Endothelial cell of umbilical vein (primary cell): ENCODE data around the gene DIAPH2. TPM values are rescaled to one million over a fixed set of nuclear protein-coding genes. Genes with fewer than 3 reads are reported as not detected.

Experiments used
- BruUV-seq: library from RNA; stranded (reverse); fragments of 400-500 nt; replicated peaks from 2 replicates; lab custom pipeline; 2021; lab: Mats Ljungman, UMichigan
- CTCF ChIA-PET: fragments of 300-600, 350-600 bp; sonication (Branson Sonifier 250); formaldehyde crosslinking; loops from one replicate; lab custom pipeline; 2021; ENCODE audit warnings: antibody characterized with exemption, inconsistent platforms; lab: Charles Lee
- POLR2A ChIA-PET: fragments of 300-600, 350-600 bp; sonication (Branson Sonifier 250); formaldehyde crosslinking; loops from one replicate; lab custom pipeline; 2021; ENCODE audit warnings: antibody characterized with exemption, inconsistent platforms; lab: Charles Lee
- DNase-seq: peaks from one replicate; pipeline ENCODE4 v3.0.0-alpha.2; 2011; ENCODE audit warnings: low read depth, low spot score
- FAIRE-seq: peaks from 2 replicates; lab custom pipeline; 2011; peaks lifted over from hg19 to GRCh38; lab: Jason Lieb, UNC
- H2AFZ ChIP-seq: 2 replicates; pipeline ENCODE4 v1.6.0; 2012; ENCODE audit warnings: low read depth, low read length, control low read depth, inconsistent platforms
- H3K27ac ChIP-seq: 2 replicates; pipeline ENCODE4 v1.5.1; 2011; ENCODE audit warnings: low read depth, mild to moderate bottlenecking, control low read depth, low read length, moderate library complexity; ENCODE audit not compliant: insufficient read depth
- H3K27me3 ChIP-seq, 2 experiments: 2 replicates each; pipeline versions ENCODE4 v1.6.0 to v1.6.1; 2011; ENCODE audit warnings: low read length in 2 of 2, mixed read lengths in 1 of 2; ENCODE audit not compliant: control insufficient read depth in 2 of 2, insufficient read depth in 2 of 2
- H3K36me3 ChIP-seq, 2 experiments: 2 replicates in 1 of 2; 3 replicates in 1 of 2; pipeline ENCODE4 v1.5.1; 2011; ENCODE audit warnings: low read length in 2 of 2, mild to moderate bottlenecking in 1 of 2, moderate library complexity in 1 of 2; ENCODE audit not compliant: control insufficient read depth in 2 of 2, insufficient read depth in 2 of 2; ENCODE audit errors: extremely low read depth in 1 of 2
- H3K4me1 ChIP-seq: 3 replicates; pipeline ENCODE4 v1.5.1; 2011; ENCODE audit warnings: mild to moderate bottlenecking, low read length; ENCODE audit not compliant: control insufficient read depth, insufficient read depth; ENCODE audit errors: extremely low read depth
- H3K4me2 ChIP-seq: 2 replicates; pipeline ENCODE4 v1.6.1; 2011; ENCODE audit warnings: low read length, control low read depth, mixed read lengths; ENCODE audit not compliant: insufficient read depth
- H3K4me3 ChIP-seq, 3 experiments: fragments of 200-600 bp in 1 of 3; sonication (generic), shearing (Covaris generic) in 1 of 3; replicated peaks in 1 of 3; 2 replicates each; pipeline ENCODE4 v1.5.1; 2011 to 2016; ENCODE audit warnings: control low read depth in 3 of 3, low read length in 3 of 3, mild to moderate bottlenecking in 2 of 3, inconsistent platforms in 1 of 3, low read depth in 1 of 3, moderate library complexity in 1 of 3; ENCODE audit not compliant: insufficient read depth in 1 of 3
- H3K79me2 ChIP-seq: 2 replicates; pipeline ENCODE4 v1.6.0; 2012; ENCODE audit warnings: low read length, inconsistent platforms; ENCODE audit not compliant: control insufficient read depth, insufficient read depth
- H3K9ac ChIP-seq: replicated peaks from 2 replicates; pipeline ENCODE3; 2011; ENCODE audit warnings: low read length, control low read depth; ENCODE audit not compliant: insufficient read depth; ENCODE audit errors: extremely low read depth
- H3K9me1 ChIP-seq: replicated peaks from 3 replicates; pipeline ENCODE4 v1.6.0; 2011; ENCODE audit warnings: mild to moderate bottlenecking, low read length; ENCODE audit not compliant: control insufficient read depth, insufficient read depth; ENCODE audit errors: extremely low read depth
- H3K9me3 ChIP-seq: replicated peaks from 2 replicates; pipeline ENCODE4 v1.5.1; 2012; ENCODE audit warnings: low read length, inconsistent platforms; ENCODE audit not compliant: control insufficient read depth, insufficient read depth
- H4K20me1 ChIP-seq: replicated peaks from 2 replicates; pipeline ENCODE3; 2011; ENCODE audit warnings: mild to moderate bottlenecking, low read length; ENCODE audit not compliant: control insufficient read depth, insufficient read depth; ENCODE audit errors: extremely low read depth
- CTCF ChIP-seq, 2 donors: IDR thresholded peaks; 1 replicate in 1 of 2; 2 replicates in 1 of 2; pipeline ENCODE4 v1.5.1; 2011; ENCODE audit warnings: low read length in 2 of 2, mild to moderate bottlenecking in 2 of 2, moderate library complexity in 2 of 2, control low read depth in 1 of 2, inconsistent platforms in 1 of 2, low read depth in 1 of 2; ENCODE audit not compliant: insufficient read depth in 1 of 2; ENCODE audit errors: extremely low read depth in 1 of 2
- EZH2 ChIP-seq: IDR thresholded peaks from 2 replicates; pipeline ENCODE4 v1.6.1; 2012; ENCODE audit warnings: borderline replicate concordance, low read depth, mild to moderate bottlenecking, moderate library complexity, low read length, inconsistent platforms; ENCODE audit not compliant: severe bottlenecking
- FOS ChIP-seq: IDR thresholded peaks from 2 replicates; pipeline ENCODE4 v1.6.1; 2011; ENCODE audit warnings: mild to moderate bottlenecking, low read length, moderate library complexity, borderline replicate concordance; ENCODE audit not compliant: insufficient read depth
- GATA2 ChIP-seq: IDR thresholded peaks from 2 replicates; pipeline ENCODE4 v1.7.0; 2011; ENCODE audit warnings: low read depth, mild to moderate bottlenecking, moderate library complexity, mixed read lengths, low read length; ENCODE audit not compliant: insufficient read length, insufficient read depth
- JUN ChIP-seq: IDR thresholded peaks from 2 replicates; pipeline ENCODE4 v1.6.1; 2011; ENCODE audit warnings: borderline replicate concordance, low read depth; ENCODE audit not compliant: insufficient read length, insufficient read depth
- MAX ChIP-seq: IDR thresholded peaks from 2 replicates; pipeline ENCODE4 v1.6.1; 2011; ENCODE audit not compliant: insufficient read depth, insufficient read length
- MYC ChIP-seq: IDR thresholded peaks from one replicate; pipeline ENCODE4 v1.6.1; 2011; ENCODE audit warnings: mild to moderate bottlenecking, low read depth, low read length
- POLR2A ChIP-seq: IDR thresholded peaks from 2 replicates; pipeline ENCODE4 v1.6.1; 2012; ENCODE audit warnings: low read depth, mild to moderate bottlenecking, control low read depth, low read length
- POLR2AphosphoS5 ChIP-seq: IDR thresholded peaks from 2 replicates; pipeline ENCODE4 v1.6.1; 2012; ENCODE audit warnings: low read depth, mild to moderate bottlenecking, control low read depth, low read length, moderate library complexity; ENCODE audit not compliant: insufficient read depth
- dilution Hi-C: fragments of 300-500 bp; cut with MboI; formaldehyde crosslinking; loops from one replicate; pipeline ENCODE4 v1.15.0; 2019; ENCODE audit warnings: low sequenced_read_pairs; ENCODE audit not compliant: extremely low pct_ligation_motif_present
- intact Hi-C: fragments of 100-400 bp; cut with micrococcal nuclease; formaldehyde crosslinking; loops from one replicate; pipeline ENCODE4 v1.10.0; 2022
- polyA plus RNA-seq, 4 experiments: library from polyadenylated mRNA; depleted of rRNA in 3 of 4; stranded (reverse) in 3 of 4; unstranded in 1 of 4; fragments of >200 nt; gene quantifications; 2 replicates each; pipeline versions ENCODE4 v1.2.1 to v1.2.3, GENCODE V29; 2011 to 2012; ENCODE audit warnings: missing spikeins in 1 of 4
- total RNA-seq: library from RNA; stranded (reverse); gene quantifications from 2 replicates; pipeline ENCODE4 v1.2.3, GENCODE V29; 2021

The DIAPH2 gene
- total and polyA plus RNA-seq, 2 donors (not counting 3 experiments of a cell fraction or from before 2014, with no cell fraction given): 3.0 to 30.0 TPM

GRCh38 chrX:97636473-97637140 lies 952.0 kb downstream of the DIAPH2 start:
- no peak for FAIRE-seq
- CTCF ChIA-PET: no interaction called here
- no peak overlapping the region for H3K9ac ChIP-seq

More at GRCh38 chrX:97636473-97637140, 952.0 kb downstream of the DIAPH2 start:
- H3K27ac ChIP-seq: no peak overlapping the region
- H3K4me2 ChIP-seq: no peak overlapping the region
- H2AFZ ChIP-seq: no peak overlapping the region
- no peak overlapping the region for H3K4me3 ChIP-seq
- no peaks in the 10 kb centered on the region for H3K9me1 ChIP-seq
- H3K36me3 ChIP-seq: no peaks in the 10 kb centered on the region
- no TSS peak for BruUV-seq
- no peaks in the 10 kb centered on the region for H3K79me2 ChIP-seq
- no peak for DNase-seq
- intact Hi-C loops: no loop called here
- H3K4me1 ChIP-seq: no peaks in the 10 kb centered on the region
- TF ChIP-seq EZH2 (no peak), FOS (no peak), CTCF (IDR thresholded peaks at IDR 0.05; ENCODE audit: extremely low read depth in 1 of 2, insufficient read depth in 1 of 2, low read depth in 1 of 2, low read length in 2 of 2) (no peak), MYC (no peak), JUN (no peak), POLR2A (no peak), MAX (no peak), GATA2 (no peak), POLR2AphosphoS5 (no peak)
- POLR2A ChIA-PET: no interaction called here
- dilution Hi-C loops: no loop called here
- no peaks in the 10 kb centered on the region for H4K20me1 ChIP-seq
- no peaks in the 10 kb centered on the region for H3K27me3 ChIP-seq
- no peaks in the 10 kb centered on the region for H3K9me3 ChIP-seq
